GM12874 (cell line): Measurements from ENCODE around the gene ABCC8.

Source experiments
- CTCF ChIP-seq: IDR thresholded peaks from 2 replicates; pipeline ENCODE4 v1.5.1; 2011; ENCODE audit warnings: low read depth, mild to moderate bottlenecking, control low read depth, low read length, moderate library complexity; ENCODE audit not compliant: insufficient read depth

Gene ABCC8

GRCh38 chr11:17468122-17468521 is 8.5 kb downstream of the ABCC8 start:
- no peak for TF ChIP-seq CTCF

GRCh38 chr11:17463546-17464174 is 13.0 kb downstream of the ABCC8 start:
- no peak for TF ChIP-seq CTCF

GRCh38 chr11:17462940-17463339 is 13.7 kb downstream of the ABCC8 start:
- TF ChIP-seq CTCF, result no peak

GRCh38 chr11:17460406-17460805 is 16.2 kb downstream of the ABCC8 start:
- TF ChIP-seq CTCF, result no peak

- TF ChIP-seq CTCF, result no peak
These were observed 17.3 kb downstream of the ABCC8 start for GRCh38 chr11:17459236-17459896.

GRCh38 chr11:17458268-17458667 is 18.4 kb downstream of the ABCC8 start:
- no peak for TF ChIP-seq CTCF

- TF ChIP-seq CTCF, result no peak
These were observed 19.1 kb downstream of the ABCC8 start for GRCh38 chr11:17457396-17458173.
